SK-N-MC (cell line): ENCODE measurements around the gene DDX59.

ENCODE experiments used
- EZH2 ChIP-seq: fragments of 200-600 bp; sonication (generic); IDR thresholded peaks from one replicate; pipeline ENCODE4 v1.6.1; 2017; ENCODE audit warnings: antibody characterized with exemption
- FOXP2 ChIP-seq: optimal IDR thresholded peaks from 2 replicates; pipeline ENCODE3; 2011; ENCODE audit warnings: mild to moderate bottlenecking, moderate library complexity; ENCODE audit not compliant: insufficient read depth; ENCODE audit errors: extremely low read length, control extremely low read depth
- POLR2AphosphoS5 ChIP-seq: IDR thresholded peaks from 2 replicates; pipeline ENCODE4 v1.6.1; 2012; ENCODE audit warnings: mild to moderate bottlenecking, low read depth, low read length, borderline replicate concordance

- TF ChIP-seq POLR2AphosphoS5 (no peak), EZH2 (no peak), FOXP2 (no peak)
Observed at GRCh38 chr1:200652378-200652777, 17.3 kb downstream of the DDX59 start.
